ENCODE measurements around the gene APMAP. TPM values are rescaled to one million over a fixed set of nuclear protein-coding genes. Genes with fewer than 3 reads are reported as not detected.

Gene APMAP
- total and polyA plus RNA-seq, 2 of the 13 experiments (the other 11 are each of a cell fraction or from before 2014, with no cell fraction given): 168 to 214 TPM

DNA sequence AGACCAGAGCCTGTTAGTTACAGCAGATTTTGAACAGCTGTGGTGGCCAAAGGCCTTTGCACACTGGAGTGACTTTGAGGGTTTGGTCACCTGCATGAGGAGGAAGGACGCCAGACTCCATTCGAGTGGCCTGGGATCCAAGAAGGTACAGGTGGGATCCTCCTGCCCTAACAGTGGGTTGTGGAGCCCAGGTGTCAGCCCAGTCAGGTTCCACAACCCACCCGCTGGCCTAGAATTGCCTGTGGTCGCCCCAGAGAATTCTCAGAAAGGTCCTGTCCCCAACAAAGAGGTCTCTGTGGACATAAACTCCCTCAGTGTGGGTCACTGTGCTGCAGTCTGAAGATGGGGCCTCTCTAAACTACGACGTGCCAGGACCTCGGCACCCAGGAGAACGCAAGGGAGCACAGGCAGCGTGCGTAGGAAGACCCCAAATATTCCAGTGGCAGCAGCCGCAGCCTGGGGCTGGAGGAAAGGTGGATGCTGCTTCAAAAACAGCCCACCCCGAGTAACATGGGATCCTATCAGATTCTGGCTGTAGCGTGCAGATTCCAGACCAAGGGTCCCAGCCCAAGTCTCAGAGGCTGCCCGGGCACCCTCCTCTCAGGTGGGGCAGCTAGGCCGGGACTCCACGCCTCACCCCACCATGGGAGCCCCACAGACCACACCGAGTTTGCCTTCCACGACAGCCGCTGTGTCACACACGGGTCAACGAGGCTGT, 49.4 kb upstream of the APMAP start:
- no peak overlapping the region for H3K4me3 ChIP-seq (replicated peaks in 1 of 3; ENCODE audit: insufficient read depth in 1 of 3, low read depth in 2 of 3, low read length in 3 of 3)
- no peak for FAIRE-seq

DNA sequence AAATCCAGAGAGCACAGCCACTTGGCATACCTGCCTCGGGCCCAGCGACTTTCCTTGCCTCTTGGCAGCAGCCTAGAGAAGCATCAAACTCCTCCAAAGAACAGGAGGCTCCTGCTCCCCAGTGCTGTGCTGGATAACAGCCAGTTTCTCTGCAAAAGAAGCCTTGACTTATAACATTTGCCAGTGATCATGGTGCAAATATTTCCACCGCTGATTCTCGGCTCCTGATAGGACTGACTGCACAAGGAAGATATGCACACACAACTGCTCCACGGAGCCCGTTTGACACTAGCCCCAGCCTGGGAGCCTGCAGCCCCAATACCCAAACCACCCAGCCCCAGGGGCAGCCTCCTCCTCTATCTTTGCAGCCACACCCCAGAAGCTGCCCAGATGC, 47.9 kb upstream of the APMAP start:
- no peak overlapping the region for H2AFZ ChIP-seq (ENCODE audit: low read length)
- no peak for FAIRE-seq
- no peak for ATAC-seq
- intact Hi-C loops (cut with micrococcal nuclease; ENCODE audit: unreplicated experiment): no loop called here
- H3K4me2 ChIP-seq (ENCODE audit: low read depth, low read length): no peak overlapping the region
- peaks cover 42% of the 10 kb centered on the region for H3K4me1 ChIP-seq (ENCODE audit: insufficient read depth, low read length)
- H4K20me1 ChIP-seq (ENCODE audit: insufficient read depth, low read length): no peaks in the 10 kb centered on the region
- H3K9me3 ChIP-seq (ENCODE audit: low read length): no peaks in the 10 kb centered on the region
- no TSS peak for BruUV-seq (replicated peaks)
- WGBS (ENCODE audit: low lambda C conversion rate): 69% methylated on average over 6 of the region's 6 CpGs
- H3K79me2 ChIP-seq (ENCODE audit: insufficient read depth, low read length): no peaks in the 10 kb centered on the region
- H3K9ac ChIP-seq (ENCODE audit: insufficient read depth, low read depth, low read length): no peak overlapping the region
- in situ Hi-C loops (cut with HindIII; ENCODE audit: extremely low pct_ligation_motif_present, low pct_unique_long_range_greater_than_20kb): no loop called here
- CTCF ChIA-PET (ENCODE audit: low intra/inter-chr PET ratio, low total read pairs): no interaction called here
- DNase-seq (ENCODE audit: low spot score): no peak
- POLR2A ChIA-PET: no interaction called here
- H3K36me3 ChIP-seq (replicated peaks in 1 of 2; ENCODE audit: control insufficient read depth in 1 of 2, insufficient read depth in 2 of 2, low read length in 2 of 2): no peaks in the 10 kb centered on the region
- no peak overlapping the region for H3K27ac ChIP-seq (ENCODE audit: extremely low read length, insufficient read depth, low read length)
- H3K4me3 ChIP-seq (replicated peaks in 1 of 3; ENCODE audit: insufficient read depth in 1 of 3, low read depth in 2 of 3, low read length in 3 of 3): no peak overlapping the region
- peaks cover 0 to 5% of the 10 kb centered on the region in 2 experiments; a peak in 1 of 5 replicates for H3K27me3 ChIP-seq (ENCODE audit: control insufficient read depth in 1 of 2, insufficient read depth in 2 of 2, low read length in 2 of 2)
- TF ChIP-seq, protein P1, sequence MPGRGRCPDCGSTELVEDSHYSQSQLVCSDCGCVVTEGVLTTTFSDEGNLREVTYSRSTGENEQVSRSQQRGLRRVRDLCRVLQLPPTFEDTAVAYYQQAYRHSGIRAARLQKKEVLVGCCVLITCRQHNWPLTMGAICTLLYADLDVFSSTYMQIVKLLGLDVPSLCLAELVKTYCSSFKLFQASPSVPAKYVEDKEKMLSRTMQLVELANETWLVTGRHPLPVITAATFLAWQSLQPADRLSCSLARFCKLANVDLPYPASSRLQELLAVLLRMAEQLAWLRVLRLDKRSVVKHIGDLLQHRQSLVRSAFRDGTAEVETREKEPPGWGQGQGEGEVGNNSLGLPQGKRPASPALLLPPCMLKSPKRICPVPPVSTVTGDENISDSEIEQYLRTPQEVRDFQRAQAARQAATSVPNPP (CRISPR knock-in tag; IDR thresholded peaks at IDR 0.05): no peak
- no peak for TF ChIP-seq ZNF224 (CRISPR knock-in tag; IDR thresholded peaks at IDR 0.05)
- TF ChIP-seq GATA4 (IDR thresholded peaks at IDR 0.05; ENCODE audit: borderline replicate concordance, low read depth): no peak
- no peak for TF ChIP-seq MAZ (IDR thresholded peaks at IDR 0.05; ENCODE audit: borderline replicate concordance, low read depth, low read length)
- no peak for TF ChIP-seq MAZ (CRISPR knock-in tag; IDR thresholded peaks at IDR 0.05; ENCODE audit: low read depth)
- TF ChIP-seq, protein P2, sequence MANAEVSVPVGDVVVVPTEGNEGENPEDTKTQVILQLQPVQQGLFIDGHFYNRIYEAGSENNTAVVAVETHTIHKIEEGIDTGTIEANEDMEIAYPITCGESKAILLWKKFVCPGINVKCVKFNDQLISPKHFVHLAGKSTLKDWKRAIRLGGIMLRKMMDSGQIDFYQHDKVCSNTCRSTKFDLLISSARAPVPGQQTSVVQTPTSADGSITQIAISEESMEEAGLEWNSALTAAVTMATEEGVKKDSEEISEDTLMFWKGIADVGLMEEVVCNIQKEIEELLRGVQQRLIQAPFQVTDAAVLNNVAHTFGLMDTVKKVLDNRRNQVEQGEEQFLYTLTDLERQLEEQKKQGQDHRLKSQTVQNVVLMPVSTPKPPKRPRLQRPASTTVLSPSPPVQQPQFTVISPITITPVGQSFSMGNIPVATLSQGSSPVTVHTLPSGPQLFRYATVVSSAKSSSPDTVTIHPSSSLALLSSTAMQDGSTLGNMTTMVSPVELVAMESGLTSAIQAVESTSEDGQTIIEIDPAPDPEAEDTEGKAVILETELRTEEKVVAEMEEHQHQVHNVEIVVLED (CRISPR knock-in tag; IDR thresholded peaks at IDR 0.05; ENCODE audit: borderline replicate concordance): no peak
- TF ChIP-seq, protein P3, sequence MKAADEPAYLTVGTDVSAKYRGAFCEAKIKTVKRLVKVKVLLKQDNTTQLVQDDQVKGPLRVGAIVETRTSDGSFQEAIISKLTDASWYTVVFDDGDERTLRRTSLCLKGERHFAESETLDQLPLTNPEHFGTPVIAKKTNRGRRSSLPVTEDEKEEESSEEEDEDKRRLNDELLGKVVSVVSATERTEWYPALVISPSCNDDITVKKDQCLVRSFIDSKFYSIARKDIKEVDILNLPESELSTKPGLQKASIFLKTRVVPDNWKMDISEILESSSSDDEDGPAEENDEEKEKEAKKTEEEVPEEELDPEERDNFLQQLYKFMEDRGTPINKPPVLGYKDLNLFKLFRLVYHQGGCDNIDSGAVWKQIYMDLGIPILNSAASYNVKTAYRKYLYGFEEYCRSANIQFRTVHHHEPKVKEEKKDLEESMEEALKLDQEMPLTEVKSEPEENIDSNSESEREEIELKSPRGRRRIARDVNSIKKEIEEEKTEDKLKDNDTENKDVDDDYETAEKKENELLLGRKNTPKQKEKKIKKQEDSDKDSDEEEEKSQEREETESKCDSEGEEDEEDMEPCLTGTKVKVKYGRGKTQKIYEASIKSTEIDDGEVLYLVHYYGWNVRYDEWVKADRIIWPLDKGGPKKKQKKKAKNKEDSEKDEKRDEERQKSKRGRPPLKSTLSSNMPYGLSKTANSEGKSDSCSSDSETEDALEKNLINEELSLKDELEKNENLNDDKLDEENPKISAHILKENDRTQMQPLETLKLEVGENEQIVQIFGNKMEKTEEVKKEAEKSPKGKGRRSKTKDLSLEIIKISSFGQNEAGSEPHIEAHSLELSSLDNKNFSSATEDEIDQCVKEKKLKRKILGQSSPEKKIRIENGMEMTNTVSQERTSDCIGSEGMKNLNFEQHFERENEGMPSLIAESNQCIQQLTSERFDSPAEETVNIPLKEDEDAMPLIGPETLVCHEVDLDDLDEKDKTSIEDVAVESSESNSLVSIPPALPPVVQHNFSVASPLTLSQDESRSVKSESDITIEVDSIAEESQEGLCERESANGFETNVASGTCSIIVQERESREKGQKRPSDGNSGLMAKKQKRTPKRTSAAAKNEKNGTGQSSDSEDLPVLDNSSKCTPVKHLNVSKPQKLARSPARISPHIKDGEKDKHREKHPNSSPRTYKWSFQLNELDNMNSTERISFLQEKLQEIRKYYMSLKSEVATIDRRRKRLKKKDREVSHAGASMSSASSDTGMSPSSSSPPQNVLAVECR (CRISPR knock-in tag; IDR thresholded peaks at IDR 0.05; ENCODE audit: borderline replicate concordance): no peak
- no peak for TF ChIP-seq MAFF (IDR thresholded peaks at IDR 0.05; ENCODE audit: low read depth, low read length)
- TF ChIP-seq CBX5 (CRISPR knock-in tag; IDR thresholded peaks at IDR 0.05; ENCODE audit: borderline replicate concordance): no peak

More for the DNA sequence above, 49.4 kb upstream of the APMAP start:
- in situ Hi-C loops (cut with HindIII; ENCODE audit: extremely low pct_ligation_motif_present, low pct_unique_long_range_greater_than_20kb) (no loop called here), intact Hi-C loops (cut with micrococcal nuclease; ENCODE audit: unreplicated experiment) (no loop called here)
- ATAC-seq (no peak), DNase-seq (ENCODE audit: low spot score) (no peak)
- 74% methylated on average over 19 of the region's 21 CpGs for WGBS (ENCODE audit: low lambda C conversion rate)
- TF ChIP-seq RBM22 (optimal IDR thresholded peaks at IDR 0.05; ENCODE audit: low read length) (peak; percentile 52), AGO2 (optimal IDR thresholded peaks at IDR 0.05; ENCODE audit: low read depth, low read length) (peak; percentile 30), HMG20B (CRISPR knock-in tag; conservative IDR thresholded peaks at IDR 0.05) (no peak)
- no TSS peak for BruUV-seq (replicated peaks)
- ChIA-PET POLR2A (no interaction called here), CTCF (ENCODE audit: low intra/inter-chr PET ratio, low total read pairs) (no interaction called here)
- Histone ChIP-seq H3K27ac (ENCODE audit: extremely low read length, insufficient read depth, low read length) (no peak overlapping the region), H3K9me3 (ENCODE audit: low read length) (no peaks in the 10 kb centered on the region), H3K4me1 (ENCODE audit: insufficient read depth, low read length) (peaks cover 45% of the 10 kb centered on the region), H3K79me2 (ENCODE audit: insufficient read depth, low read length) (no peaks in the 10 kb centered on the region), H3K9ac (ENCODE audit: insufficient read depth, low read depth, low read length) (no peak overlapping the region), H3K4me2 (ENCODE audit: low read depth, low read length) (no peak overlapping the region), H4K20me1 (ENCODE audit: insufficient read depth, low read length) (no peaks in the 10 kb centered on the region), H3K27me3 (ENCODE audit: control insufficient read depth in 1 of 2, insufficient read depth in 2 of 2, low read length in 2 of 2) (peaks cover 0 to 5% of the 10 kb centered on the region in 2 experiments; a peak in 1 of 5 replicates), H2AFZ (ENCODE audit: low read length) (no peak overlapping the region), H3K36me3 (replicated peaks in 1 of 2; ENCODE audit: control insufficient read depth in 1 of 2, insufficient read depth in 2 of 2, low read length in 2 of 2) (no peaks in the 10 kb centered on the region)

Measured in HepG2 (cell line).